Stomach (tissue), 4 donors: ENCODE data around the gene JCAD.

Source experiments
- EP300 ChIP-seq: sonication (generic); formaldehyde crosslinking; IDR thresholded peaks from one replicate; pipeline ENCODE4 v1.6.1; 2017; ENCODE audit warnings: antibody characterized with exemption
- POLR2A ChIP-seq, 4 donors: fragments of 450-650 bp; IDR thresholded peaks; one replicate each; pipeline ENCODE4 v1.6.1; 2016; ENCODE audit warnings: antibody characterized with exemption in 4 of 4, control low read depth in 2 of 4, mild to moderate bottlenecking in 1 of 4, moderate library complexity in 1 of 4
- POLR2AphosphoS5 ChIP-seq, 3 donors: sonication (generic); formaldehyde crosslinking; IDR thresholded peaks; one replicate each; pipeline ENCODE4 v1.6.1; 2016; ENCODE audit warnings: antibody characterized with exemption in 3 of 3
- TF ChIP-seq, protein P1 (sequence below), 7 experiments: fragments of 450-650 bp in 4 of 7; fragments of 200-600 bp in 3 of 7; sonication (generic) in 3 of 7; IDR thresholded peaks; one replicate each; pipeline ENCODE4 v1.5.1; 2016 to 2019; ENCODE audit warnings: antibody characterized with exemption in 7 of 7, control low read depth in 2 of 7, mild to moderate bottlenecking in 1 of 7

DNA sequence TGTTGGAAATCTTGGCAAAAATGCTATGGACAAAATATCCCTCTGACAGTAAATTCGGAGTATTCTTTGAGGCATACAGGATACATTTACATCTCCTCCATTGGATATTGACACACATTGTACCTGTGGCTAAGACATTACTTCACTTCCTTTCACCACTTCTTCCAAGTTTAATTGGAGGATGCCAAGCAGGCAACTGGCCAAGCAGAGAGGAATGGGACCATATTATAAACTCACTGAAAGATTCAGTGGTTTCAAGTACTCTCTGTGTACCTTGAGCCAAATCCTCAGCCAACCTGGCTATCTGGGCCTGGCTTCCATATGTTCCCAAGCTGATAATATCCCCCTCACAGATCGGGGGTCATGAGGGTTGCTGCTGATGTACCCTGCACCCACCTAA is 14.7 kb upstream of the JCAD start:
- TF ChIP-seq, protein P1, sequence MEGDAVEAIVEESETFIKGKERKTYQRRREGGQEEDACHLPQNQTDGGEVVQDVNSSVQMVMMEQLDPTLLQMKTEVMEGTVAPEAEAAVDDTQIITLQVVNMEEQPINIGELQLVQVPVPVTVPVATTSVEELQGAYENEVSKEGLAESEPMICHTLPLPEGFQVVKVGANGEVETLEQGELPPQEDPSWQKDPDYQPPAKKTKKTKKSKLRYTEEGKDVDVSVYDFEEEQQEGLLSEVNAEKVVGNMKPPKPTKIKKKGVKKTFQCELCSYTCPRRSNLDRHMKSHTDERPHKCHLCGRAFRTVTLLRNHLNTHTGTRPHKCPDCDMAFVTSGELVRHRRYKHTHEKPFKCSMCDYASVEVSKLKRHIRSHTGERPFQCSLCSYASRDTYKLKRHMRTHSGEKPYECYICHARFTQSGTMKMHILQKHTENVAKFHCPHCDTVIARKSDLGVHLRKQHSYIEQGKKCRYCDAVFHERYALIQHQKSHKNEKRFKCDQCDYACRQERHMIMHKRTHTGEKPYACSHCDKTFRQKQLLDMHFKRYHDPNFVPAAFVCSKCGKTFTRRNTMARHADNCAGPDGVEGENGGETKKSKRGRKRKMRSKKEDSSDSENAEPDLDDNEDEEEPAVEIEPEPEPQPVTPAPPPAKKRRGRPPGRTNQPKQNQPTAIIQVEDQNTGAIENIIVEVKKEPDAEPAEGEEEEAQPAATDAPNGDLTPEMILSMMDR (IDR thresholded peaks at IDR 0.05), result no peak
- TF ChIP-seq POLR2A (IDR thresholded peaks at IDR 0.05), result no peak
- no peak for TF ChIP-seq POLR2AphosphoS5 (IDR thresholded peaks at IDR 0.05)
- TF ChIP-seq EP300, result no peak
